Uterus (tissue), 2 donors: Measurements from ENCODE around the gene FBXO5.

ENCODE experiments used
- POLR2A ChIP-seq, 2 donors: fragments of 450-650 bp; IDR thresholded peaks; one replicate each; pipeline ENCODE4 v1.6.1; 2016; ENCODE audit warnings: antibody characterized with exemption in 2 of 2, mild to moderate bottlenecking in 1 of 2, moderate library complexity in 1 of 2
- TF ChIP-seq, protein P1 (sequence below), 4 experiments: fragments of 200-600 bp in 2 of 4; fragments of 450-650 bp in 2 of 4; sonication (generic) in 2 of 4; IDR thresholded peaks; one replicate each; pipeline ENCODE4 v1.5.1; 2016 to 2019; ENCODE audit warnings: antibody characterized with exemption in 4 of 4, mild to moderate bottlenecking in 2 of 4, moderate library complexity in 1 of 4

GRCh38 chr6:152952045-152952444 is 30.8 kb downstream of the FBXO5 start:
- TF ChIP-seq POLR2A (IDR thresholded peaks at IDR 0.05) = no peak
- TF ChIP-seq, protein P1, sequence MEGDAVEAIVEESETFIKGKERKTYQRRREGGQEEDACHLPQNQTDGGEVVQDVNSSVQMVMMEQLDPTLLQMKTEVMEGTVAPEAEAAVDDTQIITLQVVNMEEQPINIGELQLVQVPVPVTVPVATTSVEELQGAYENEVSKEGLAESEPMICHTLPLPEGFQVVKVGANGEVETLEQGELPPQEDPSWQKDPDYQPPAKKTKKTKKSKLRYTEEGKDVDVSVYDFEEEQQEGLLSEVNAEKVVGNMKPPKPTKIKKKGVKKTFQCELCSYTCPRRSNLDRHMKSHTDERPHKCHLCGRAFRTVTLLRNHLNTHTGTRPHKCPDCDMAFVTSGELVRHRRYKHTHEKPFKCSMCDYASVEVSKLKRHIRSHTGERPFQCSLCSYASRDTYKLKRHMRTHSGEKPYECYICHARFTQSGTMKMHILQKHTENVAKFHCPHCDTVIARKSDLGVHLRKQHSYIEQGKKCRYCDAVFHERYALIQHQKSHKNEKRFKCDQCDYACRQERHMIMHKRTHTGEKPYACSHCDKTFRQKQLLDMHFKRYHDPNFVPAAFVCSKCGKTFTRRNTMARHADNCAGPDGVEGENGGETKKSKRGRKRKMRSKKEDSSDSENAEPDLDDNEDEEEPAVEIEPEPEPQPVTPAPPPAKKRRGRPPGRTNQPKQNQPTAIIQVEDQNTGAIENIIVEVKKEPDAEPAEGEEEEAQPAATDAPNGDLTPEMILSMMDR (IDR thresholded peaks at IDR 0.05) = no peak
